Omental fat pad (tissue), 4 donors: ENCODE data around the gene BCAS4. TPM values are rescaled to one million over a fixed set of nuclear protein-coding genes. Genes with fewer than 3 reads are reported as not detected.
A peak's percentile ranks its signal among the peaks of the same experiment; 100 is the strongest.

Experiments
- ATAC-seq: fragments of 150-250 bp; one replicate; pipeline ENCODE4 v1.9.1; 2016; ENCODE audit warnings: mild to moderate bottlenecking, moderate library complexity; ENCODE audit not compliant: low FRiP score
- DNase-seq: peaks from one replicate; pipeline ENCODE4 v3.0.0-alpha.2; 2019; ENCODE audit warnings: low spot score
- total RNA-seq, 4 donors: library from RNA; depleted of rRNA; stranded (reverse); fragments of >200 nt; gene quantifications; one replicate each; pipeline ENCODE4 v1.1.0, GENCODE V29; 2016
- TF ChIP-seq, protein P1 (sequence below), 3 donors: fragments of 450-650 bp; IDR thresholded peaks; one replicate each; pipeline ENCODE4 v1.5.1; 2016 to 2017; ENCODE audit warnings: antibody characterized with exemption in 3 of 3, mild to moderate bottlenecking in 3 of 3, moderate library complexity in 2 of 3

The BCAS4 gene
- total RNA-seq, 4 donors from 2014 or later = 1.4 to 6.5 (median 3.1) TPM

DNA sequence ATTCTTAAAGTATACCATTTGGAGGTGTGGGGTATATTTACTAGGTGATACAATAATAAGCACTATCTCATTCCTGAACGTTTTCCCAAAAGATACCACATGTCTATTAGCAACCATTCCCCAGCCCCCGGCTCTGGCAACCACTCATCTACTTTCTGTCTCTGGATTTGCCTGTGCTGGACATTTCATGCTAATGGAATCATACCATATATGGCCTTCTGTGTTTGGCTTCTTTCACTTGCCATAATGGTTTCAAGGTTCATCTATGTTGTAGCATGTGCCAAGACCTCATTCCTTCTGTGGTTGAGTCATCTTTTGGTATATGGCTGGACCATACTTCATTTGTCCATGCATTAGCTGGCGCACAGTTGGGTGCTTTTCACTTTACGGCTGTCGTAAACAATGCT is 39.7 kb downstream of the BCAS4 start:
- ATAC-seq (no peak), DNase-seq (no peak)
- TF ChIP-seq, protein P1, sequence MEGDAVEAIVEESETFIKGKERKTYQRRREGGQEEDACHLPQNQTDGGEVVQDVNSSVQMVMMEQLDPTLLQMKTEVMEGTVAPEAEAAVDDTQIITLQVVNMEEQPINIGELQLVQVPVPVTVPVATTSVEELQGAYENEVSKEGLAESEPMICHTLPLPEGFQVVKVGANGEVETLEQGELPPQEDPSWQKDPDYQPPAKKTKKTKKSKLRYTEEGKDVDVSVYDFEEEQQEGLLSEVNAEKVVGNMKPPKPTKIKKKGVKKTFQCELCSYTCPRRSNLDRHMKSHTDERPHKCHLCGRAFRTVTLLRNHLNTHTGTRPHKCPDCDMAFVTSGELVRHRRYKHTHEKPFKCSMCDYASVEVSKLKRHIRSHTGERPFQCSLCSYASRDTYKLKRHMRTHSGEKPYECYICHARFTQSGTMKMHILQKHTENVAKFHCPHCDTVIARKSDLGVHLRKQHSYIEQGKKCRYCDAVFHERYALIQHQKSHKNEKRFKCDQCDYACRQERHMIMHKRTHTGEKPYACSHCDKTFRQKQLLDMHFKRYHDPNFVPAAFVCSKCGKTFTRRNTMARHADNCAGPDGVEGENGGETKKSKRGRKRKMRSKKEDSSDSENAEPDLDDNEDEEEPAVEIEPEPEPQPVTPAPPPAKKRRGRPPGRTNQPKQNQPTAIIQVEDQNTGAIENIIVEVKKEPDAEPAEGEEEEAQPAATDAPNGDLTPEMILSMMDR (IDR thresholded peaks at IDR 0.05) = no peak

DNA sequence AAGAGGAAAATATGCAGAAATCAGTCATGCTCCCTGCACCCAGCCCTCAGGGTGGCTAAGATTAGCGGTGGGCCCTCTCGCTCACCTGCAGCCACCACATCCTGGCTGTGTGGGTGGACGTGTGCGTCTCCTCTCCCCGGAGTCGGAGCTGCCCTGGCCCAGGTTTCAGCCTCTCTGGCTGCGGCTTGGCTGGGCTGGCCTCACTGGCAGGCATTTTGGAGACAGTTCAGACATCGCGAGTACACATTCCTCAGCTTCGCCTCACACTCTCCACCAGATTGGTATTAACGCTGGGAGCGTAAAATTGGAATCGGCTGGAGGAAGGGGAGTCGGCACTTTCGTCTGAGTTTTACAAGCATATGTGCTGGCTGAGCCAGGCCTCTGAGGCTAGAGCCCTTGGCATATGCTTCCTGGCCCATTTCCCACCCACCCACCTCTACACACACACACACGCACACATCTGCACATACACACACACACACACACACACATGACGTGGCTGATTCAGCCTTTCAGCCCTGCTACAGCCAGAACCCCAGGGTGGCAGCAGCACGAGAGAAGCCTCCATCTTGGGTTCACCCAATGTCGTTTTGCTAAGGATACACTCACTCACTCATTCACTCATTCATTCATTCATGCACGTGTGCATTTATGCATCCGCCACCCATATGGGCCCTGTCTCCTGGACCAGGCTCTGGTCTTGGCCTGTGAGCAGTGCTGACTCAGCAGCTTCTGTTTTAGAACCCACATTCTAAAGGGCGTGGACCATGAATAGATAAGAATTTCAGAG is 42.9 kb downstream of the BCAS4 start:
- ATAC-seq (peak; percentile 85), DNase-seq (peak; percentile 27)
- TF ChIP-seq, protein P1 (IDR thresholded peaks at IDR 0.05) = no peak

DNA sequence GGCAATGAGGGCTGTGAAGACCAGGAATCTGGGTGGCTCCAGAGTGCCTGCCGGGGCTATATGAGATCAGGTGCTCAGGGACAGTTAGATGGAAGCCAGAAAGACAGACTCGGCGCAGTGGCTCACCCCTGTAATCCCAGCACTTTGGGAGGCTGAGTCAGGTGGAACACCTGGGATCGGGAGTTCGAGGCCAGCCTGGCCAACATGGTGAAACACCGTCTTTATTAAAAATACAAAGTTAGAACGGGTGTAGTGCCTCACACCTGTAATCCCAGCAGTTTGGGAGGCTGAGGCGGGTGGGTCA is 43.4 kb downstream of the BCAS4 start:
- DNase-seq (no peak), ATAC-seq (peak; percentile 1)
- TF ChIP-seq, protein P1 (IDR thresholded peaks at IDR 0.05) = no peak

DNA sequence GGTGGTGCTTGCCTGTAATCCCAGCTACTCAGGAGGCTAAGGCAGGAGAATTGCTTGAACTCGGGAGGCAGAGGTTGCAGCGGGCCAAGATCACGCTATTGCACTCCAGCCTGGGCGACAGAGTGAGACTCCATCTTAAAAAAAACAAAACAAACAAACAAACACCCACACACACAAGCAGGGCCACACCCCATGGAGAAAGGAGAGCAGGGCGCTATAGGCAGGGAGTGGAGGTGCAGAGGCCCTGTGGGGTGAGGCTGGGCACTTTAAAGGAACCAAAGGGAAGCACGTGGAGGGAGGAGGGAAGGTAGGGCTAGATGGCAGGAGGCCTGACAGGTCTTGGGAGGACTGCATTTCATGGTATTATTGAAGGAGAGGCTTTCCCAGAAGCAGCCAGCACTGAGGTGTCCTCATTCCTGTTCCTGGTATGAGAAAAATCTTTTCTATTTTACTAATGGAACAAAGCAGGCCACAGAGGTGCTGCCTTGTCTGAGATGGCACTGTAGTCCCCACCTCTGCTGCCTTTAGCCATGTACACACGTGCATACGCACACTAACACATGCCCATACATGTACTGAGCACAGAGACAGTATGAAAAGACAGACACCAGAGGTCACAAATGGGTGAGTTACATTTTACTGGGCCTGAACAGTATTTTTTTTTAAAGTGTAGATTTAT is 44.0 kb downstream of the BCAS4 start:
- no peak for ATAC-seq
- TF ChIP-seq, protein P1 (IDR thresholded peaks at IDR 0.05) = no peak
- no peak for DNase-seq

DNA sequence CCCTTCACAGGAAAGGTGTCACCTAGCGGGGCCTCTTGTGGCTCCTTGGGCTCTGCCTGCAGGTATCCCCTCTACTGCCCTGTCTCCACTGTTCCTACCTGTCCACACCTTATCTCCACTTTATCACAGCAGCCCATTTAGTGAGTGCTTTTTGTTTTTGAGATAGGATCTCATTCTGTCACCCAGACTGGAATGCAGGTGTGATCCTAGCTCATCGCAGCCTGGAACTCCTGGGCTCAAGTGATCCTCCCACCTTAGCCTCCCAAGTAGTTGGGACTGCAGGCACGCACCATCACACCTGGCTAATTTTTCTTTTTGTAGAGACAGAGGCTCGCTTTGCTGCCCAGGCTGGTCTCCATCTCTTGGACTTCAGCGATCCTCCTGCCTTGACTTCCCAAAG is 48.0 kb downstream of the BCAS4 start:
- DNase-seq (no peak), ATAC-seq (no peak)
- TF ChIP-seq, protein P1 (IDR thresholded peaks at IDR 0.05) = no peak

DNA sequence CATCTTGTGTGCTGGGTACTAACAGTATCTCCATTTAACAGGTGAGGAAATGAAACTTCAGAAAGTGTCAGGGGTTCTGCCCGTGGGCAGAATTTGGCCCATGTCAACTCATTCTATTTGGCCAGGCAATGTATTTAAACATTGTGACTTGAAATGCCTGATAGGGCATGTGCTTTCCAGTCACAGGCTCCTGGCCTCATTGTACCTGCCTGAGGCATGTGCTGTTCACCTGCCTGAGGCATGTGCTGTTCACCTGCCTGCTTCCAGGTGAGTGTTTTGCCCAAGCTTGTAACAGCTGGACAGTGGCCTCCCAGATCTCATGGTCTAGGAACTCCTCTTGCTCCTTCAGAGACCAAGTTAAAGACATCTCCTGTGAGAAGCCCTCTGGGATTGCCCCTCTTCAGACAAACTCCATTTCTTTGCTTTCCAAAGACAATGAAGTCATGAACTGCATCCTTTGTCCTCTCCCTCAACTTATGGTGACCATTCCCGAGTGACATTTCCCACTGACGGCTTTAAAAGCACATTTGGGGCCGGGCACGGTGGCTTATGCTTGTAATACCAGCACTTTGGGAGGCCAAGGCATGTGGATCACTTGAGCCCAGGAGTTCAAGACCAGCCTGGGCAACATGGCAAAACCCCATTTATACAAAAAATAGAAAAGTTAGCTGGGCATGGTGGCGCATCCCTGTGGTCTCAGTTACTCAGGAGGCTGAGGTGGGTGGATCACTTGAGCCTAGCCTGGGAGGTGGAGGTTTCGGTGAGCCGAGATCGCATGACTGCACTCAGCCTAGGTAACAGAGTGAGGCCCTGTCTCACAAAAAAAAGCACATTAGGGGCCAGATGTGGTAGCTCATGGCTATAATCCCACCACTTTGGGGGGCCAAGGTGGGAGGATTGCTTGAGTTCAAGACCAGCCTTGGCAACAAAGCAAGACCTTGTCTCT is 48.7 kb downstream of the BCAS4 start:
- TF ChIP-seq, protein P1 (IDR thresholded peaks at IDR 0.05) = no peak
- no peak for ATAC-seq
- no peak for DNase-seq
